HG03457 (cell line): ENCODE measurements around the gene CRB2.

Source experiments
- ATAC-seq: cut with Tn5 transposase; IDR thresholded peaks from one replicate; pipeline ENCODE4 v1.9.1; 2021; ENCODE audit warnings: moderate number of reproducible peaks; ENCODE audit not compliant: unreplicated experiment

Gene CRB2

GRCh38 chr9:123361731-123362510, 5.9 kb downstream of the CRB2 start:
- no peak for ATAC-seq

DNA sequence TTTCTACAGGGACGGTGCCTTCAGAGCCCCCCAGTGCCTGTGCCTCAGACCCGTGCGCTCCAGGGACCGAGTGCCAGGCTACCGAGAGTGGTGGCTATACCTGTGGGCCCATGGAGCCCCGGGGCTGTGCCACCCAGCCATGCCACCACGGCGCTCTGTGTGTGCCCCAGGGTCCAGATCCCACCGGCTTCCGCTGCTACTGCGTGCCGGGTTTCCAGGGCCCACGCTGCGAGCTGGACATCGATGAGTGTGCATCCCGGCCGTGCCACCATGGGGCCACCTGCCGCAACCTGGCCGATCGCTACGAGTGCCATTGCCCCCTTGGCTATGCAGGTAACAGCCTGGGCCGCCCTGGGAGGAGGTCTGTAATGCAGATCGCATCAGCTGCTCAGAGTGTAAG, 6.9 kb downstream of the CRB2 start:
- ATAC-seq, result no peak

GRCh38 chr9:123364241-123364824, 8.3 kb downstream of the CRB2 start:
- ATAC-seq, result no peak

DNA sequence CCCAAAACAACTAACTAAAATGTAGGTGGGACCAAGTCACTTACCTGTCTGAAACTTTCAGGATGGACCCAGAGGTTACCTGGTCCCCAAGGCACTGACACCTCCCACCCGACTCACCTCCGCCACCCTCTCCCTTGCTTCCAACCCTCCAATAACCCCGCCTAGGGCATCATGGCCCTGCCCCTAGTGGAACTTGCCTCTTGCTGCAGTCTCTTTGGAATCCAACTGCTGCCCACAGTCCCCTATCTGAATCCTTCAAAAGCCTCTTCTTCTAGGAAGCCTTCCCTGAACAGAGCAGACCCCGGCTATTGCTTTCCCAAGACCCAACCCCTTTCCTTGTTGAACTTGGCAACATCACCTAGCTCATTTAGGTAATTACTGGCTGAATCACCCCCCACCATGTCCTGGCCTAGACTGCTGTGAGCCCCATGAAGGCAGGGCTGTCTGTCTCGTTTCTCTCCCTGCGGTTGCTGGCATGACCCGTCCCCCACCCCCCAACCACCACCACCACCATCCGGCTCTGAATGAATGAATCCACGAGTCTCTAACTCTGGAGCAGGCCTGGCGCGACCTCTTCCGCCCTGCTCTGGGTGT, 9.4 kb downstream of the CRB2 start:
- no peak for ATAC-seq

DNA sequence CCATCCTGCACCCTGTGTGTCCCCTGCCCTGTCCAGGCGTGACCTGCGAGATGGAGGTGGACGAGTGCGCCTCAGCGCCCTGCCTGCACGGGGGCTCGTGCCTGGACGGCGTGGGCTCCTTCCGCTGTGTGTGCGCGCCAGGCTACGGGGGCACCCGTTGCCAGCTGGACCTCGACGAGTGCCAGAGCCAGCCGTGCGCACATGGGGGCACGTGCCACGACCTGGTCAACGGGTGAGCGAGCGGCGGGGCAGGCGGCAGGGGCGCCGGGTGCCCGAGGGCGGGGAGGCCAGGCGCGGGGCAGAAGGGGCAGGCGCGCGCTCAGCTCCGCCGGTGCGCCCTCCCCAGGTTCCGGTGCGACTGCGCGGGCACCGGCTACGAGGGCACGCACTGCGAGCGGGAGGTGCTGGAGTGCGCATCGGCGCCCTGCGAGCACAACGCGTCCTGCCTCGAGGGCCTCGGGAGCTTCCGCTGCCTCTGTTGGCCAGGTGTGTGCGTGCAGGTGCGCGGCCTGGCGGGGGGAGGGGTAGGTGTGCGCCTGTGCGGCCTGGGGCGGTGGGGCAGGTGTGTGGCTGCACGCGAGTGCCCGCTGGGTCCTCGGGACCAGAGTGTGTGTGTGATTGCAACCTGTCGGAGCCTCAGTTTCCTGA, 10.0 kb downstream of the CRB2 start:
- ATAC-seq, result no peak

- ATAC-seq, result no peak
Observed at GRCh38 chr9:123368023-123368422, 12.0 kb downstream of the CRB2 start.

DNA sequence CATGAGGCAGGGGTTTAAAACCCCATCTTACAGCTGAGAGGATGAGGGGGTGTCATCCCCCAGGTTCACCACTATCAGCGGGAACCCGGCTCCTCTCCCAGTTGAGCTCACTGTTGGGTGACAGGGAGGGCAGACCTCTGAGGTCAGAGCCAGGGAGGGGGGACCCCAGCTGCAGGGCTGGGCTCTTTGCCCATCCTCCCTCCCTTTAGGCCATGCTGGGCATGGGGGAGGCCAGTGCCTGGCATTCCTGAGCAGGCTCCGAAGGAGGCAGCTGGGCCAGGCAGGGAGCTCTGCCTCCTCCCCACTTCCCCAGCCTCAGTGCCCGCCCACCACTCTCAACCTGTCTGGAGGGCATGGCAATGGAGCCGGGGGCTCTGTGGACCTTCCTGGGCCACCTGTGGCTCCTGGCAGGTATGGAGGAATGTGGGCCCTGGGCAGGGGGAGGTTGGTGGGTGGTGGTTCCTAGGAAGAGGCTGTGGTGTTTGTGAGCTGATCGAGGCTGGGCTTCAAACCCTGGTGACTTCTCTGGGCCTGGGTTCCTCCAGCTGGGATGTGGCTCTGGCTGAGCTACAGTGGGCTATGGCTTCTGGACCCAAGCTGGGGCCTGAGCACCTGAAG, 12.6 kb downstream of the CRB2 start:
- no peak for ATAC-seq

- no peak for ATAC-seq
Observed at GRCh38 chr9:123369296-123369695, 13.3 kb downstream of the CRB2 start.

GRCh38 chr9:123370108-123370507, 14.1 kb downstream of the CRB2 start:
- no peak for ATAC-seq

- no peak for ATAC-seq
Observed at GRCh38 chr9:123370526-123371227, 14.7 kb downstream of the CRB2 start.

GRCh38 chr9:123371228-123371584, 15.2 kb downstream of the CRB2 start:
- no peak for ATAC-seq

DNA sequence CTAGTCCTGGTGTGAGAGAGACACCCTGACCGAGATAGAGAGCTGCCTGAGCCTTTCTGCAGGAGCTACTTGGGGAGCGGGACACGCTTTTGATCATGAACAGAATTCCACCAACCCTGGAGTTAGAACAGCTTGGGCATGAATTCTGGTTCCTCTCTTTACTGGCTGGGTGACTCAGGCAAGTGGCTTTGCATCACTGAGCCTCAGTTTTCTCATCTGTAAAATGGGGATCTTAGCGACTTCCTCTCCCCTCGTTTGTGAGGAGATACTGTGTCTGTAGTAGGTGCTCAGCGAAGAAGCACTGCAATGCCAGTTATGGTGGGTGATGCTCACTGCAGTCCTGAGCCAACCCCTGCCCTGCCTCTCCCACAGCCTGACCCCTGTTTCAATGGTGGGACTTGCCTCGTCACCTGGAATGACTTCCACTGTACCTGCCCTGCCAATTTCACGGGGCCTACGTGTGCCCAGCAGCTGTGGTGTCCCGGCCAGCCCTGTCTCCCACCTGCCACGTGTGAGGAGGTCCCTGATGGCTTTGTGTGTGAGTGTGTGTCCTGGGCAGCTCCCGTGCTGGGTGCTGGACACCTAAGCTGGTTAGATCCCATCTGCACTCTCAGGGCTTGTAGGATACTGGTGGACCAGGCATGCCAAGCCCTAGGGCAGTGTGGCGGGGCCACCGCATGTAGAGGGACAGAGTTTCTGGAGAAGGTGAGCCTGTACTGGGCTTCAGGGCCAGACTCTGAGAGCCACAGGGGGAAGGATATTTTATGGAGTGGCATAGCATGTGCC, 16.0 kb downstream of the CRB2 start:
- ATAC-seq, result no peak

DNA sequence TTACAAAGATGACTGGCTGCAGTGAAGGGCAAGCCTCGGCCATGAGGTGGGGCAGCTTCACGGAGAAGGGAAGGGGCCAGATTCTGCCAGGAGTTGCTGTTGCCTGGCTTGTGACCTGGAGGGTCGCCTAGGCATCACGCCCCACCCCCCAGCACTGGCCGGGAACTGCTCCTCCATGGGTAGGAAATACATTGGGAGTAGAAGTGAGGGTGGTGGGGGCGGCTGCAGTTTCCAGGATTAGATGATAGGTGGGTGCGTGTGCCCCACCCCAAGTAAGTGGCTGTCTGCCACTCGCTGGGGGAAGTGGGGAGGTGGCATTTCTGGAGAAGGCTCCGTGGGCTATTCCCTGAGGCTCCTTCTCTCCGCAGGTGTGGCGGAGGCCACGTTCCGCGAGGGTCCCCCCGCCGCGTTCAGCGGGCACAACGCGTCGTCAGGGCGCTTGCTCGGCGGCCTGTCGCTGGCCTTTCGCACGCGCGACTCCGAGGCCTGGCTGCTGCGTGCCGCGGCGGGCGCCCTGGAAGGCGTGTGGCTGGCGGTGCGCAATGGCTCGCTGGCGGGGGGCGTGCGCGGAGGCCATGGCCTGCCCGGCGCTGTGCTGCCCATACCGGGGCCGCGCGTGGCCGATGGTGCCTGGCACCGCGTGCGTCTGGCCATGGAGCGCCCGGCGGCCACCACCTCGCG, 16.9 kb downstream of the CRB2 start:
- ATAC-seq, result no peak

DNA sequence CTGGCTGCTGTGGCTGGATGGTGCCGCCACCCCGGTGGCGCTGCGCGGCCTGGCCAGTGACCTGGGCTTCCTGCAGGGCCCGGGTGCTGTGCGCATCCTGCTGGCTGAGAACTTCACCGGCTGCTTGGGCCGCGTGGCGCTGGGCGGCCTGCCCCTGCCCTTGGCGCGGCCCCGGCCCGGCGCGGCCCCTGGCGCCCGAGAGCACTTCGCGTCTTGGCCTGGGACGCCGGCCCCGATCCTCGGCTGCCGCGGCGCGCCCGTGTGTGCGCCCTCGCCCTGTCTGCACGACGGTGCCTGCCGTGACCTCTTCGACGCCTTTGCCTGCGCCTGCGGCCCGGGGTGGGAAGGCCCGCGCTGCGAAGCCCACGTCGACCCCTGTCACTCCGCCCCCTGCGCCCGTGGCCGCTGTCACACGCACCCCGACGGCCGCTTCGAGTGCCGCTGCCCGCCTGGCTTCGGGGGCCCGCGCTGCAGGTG, 17.5 kb downstream of the CRB2 start:
- no peak for ATAC-seq

DNA sequence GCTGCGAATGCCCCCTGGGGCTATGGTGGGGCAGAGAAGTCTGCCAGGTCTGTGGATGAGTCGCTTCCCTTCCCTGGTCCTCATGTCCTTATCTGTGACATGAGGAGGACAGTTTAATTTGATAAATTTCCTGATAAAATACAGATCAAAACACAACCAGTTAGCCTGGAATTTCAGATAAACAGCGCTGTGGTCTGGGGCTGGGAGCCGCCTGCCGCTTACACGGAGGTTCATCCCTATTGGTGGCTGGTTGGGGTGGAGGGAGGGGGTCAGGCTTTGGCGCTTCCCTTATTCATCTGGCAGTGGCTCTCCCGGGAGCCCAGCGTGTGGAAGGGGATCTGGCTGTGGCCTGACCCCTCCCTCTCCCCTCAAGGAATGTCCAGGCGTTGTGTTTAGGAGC, 17.9 kb downstream of the CRB2 start:
- no peak for ATAC-seq

- ATAC-seq, result no peak
Observed at GRCh38 chr9:123375469-123376132, 19.6 kb downstream of the CRB2 start.

DNA sequence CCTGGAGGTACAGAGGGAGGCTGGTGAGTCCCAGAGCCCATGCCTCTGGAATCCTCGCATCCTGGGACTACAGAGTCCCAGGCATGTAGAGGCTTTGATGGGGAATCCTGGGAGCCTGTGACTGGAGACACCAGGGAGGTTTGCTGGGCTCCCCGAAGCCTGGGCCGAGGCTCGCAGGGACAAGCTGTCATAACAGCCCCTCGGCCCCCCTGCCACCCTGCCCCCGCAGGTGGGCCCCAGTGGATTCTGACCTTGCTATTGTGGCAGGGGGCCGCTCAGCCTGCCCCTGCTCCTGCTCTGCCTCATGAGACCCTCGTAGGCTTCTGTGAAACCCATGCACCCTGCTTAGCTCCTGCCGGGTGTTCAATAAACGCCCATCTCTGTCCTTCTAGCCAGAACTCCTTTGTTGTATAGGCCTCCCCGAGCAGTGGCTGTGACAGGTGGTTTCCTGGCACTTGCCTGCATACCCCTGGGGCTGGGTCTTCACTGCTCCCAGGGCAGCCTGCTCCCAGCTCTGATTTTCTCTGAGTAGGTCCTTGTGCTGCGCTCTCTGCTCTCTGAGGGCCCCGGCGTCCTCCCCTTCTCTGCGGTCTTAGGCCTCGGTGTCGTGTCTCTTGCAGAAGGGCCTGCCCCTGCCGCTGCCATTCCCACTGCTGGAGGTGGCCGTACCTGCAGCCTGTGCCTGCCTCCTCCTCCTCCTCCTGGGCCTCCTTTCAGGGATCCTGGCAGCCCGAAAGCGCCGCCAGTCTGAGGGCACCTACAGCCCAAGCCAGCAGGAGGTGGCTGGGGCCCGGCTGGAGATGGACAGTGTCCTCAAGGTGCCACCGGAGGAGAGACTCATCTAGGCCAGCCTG, 20.4 kb downstream of the CRB2 start:
- no peak for ATAC-seq
